WI38 (cell line): ENCODE data around the gene ASIC4.

Experiments used
- H3K4me3 ChIP-seq: 2 replicates; pipeline ENCODE4 v1.5.1; 2011; ENCODE audit warnings: low read depth, mild to moderate bottlenecking, control low read depth, low read length
- CTCF ChIP-seq: IDR thresholded peaks from 2 replicates; pipeline ENCODE4 v1.5.1; 2012; ENCODE audit warnings: low read depth, mild to moderate bottlenecking, control low read depth, low read length

The ASIC4 gene

GRCh38 chr2:219507581-219508443 lies 6.5 kb upstream of the ASIC4 start:
- no peak for TF ChIP-seq CTCF
- H3K4me3 ChIP-seq, result no peak overlapping the region

- no peak overlapping the region for H3K4me3 ChIP-seq
- TF ChIP-seq CTCF, result no peak
These were observed 5.9 kb upstream of the ASIC4 start for GRCh38 chr2:219508444-219508734.

GRCh38 chr2:219508971-219509779 lies 5.1 kb upstream of the ASIC4 start:
- TF ChIP-seq CTCF, result no peak

GRCh38 chr2:219509780-219510511 lies 4.3 kb upstream of the ASIC4 start:
- TF ChIP-seq CTCF, result peak; percentile 91
- H3K4me3 ChIP-seq, result peak overlapping the region; percentile 34

More at GRCh38 chr2:219508971-219509779, 5.1 kb upstream of the ASIC4 start:
- no peak overlapping the region; the same call in 1 of the 2 replicates for H3K4me3 ChIP-seq

GRCh38 chr2:219510512-219511135 lies 3.7 kb upstream of the ASIC4 start:
- no peak for TF ChIP-seq CTCF
- no peak overlapping the region for H3K4me3 ChIP-seq

- no peak for TF ChIP-seq CTCF
- no peak overlapping the region for H3K4me3 ChIP-seq
These were observed 2.5 kb upstream of the ASIC4 start for GRCh38 chr2:219511547-219512325.
